GM19452 (cell line): ENCODE measurements around the gene CDK5RAP2.

Experiments
- ATAC-seq: cut with Tn5 transposase; IDR thresholded peaks from one replicate; pipeline ENCODE4 v1.9.1; 2021; ENCODE audit not compliant: unreplicated experiment

Gene CDK5RAP2

GRCh38 chr9:120441426-120442307, 138.3 kb downstream of the CDK5RAP2 start:
- ATAC-seq = no peak

GRCh38 chr9:120440791-120441190, 139.2 kb downstream of the CDK5RAP2 start:
- ATAC-seq = no peak

GRCh38 chr9:120439926-120440325, 140.0 kb downstream of the CDK5RAP2 start:
- no peak for ATAC-seq

- no peak for ATAC-seq
Measured at GRCh38 chr9:120438836-120439546, 141.0 kb downstream of the CDK5RAP2 start.

- ATAC-seq = no peak
Measured at GRCh38 chr9:120438111-120438510, 141.9 kb downstream of the CDK5RAP2 start.

- ATAC-seq = no peak
Measured at GRCh38 chr9:120436983-120437475, 142.9 kb downstream of the CDK5RAP2 start.

- ATAC-seq = no peak
Measured at GRCh38 chr9:120436446-120436845, 143.5 kb downstream of the CDK5RAP2 start.

- no peak for ATAC-seq
Measured at GRCh38 chr9:120435091-120435490, 144.9 kb downstream of the CDK5RAP2 start.

- no peak for ATAC-seq
Measured at GRCh38 chr9:120434532-120434931, 145.4 kb downstream of the CDK5RAP2 start.

GRCh38 chr9:120433701-120434100, 146.3 kb downstream of the CDK5RAP2 start:
- ATAC-seq = no peak

- ATAC-seq = no peak
Measured at GRCh38 chr9:120432600-120432999, 147.4 kb downstream of the CDK5RAP2 start.

GRCh38 chr9:120431268-120431667, 148.7 kb downstream of the CDK5RAP2 start:
- no peak for ATAC-seq

- no peak for ATAC-seq
Measured at GRCh38 chr9:120424248-120424647, 155.7 kb downstream of the CDK5RAP2 start.

- ATAC-seq = no peak
Measured at GRCh38 chr9:120423812-120424211, 156.2 kb downstream of the CDK5RAP2 start.

- no peak for ATAC-seq
Measured at GRCh38 chr9:120421977-120422376, 158.0 kb downstream of the CDK5RAP2 start.

- no peak for ATAC-seq
Measured at GRCh38 chr9:120418315-120418714, 161.7 kb downstream of the CDK5RAP2 start.

GRCh38 chr9:120416781-120417427, 163.1 kb downstream of the CDK5RAP2 start:
- no peak for ATAC-seq

GRCh38 chr9:120413121-120414048, 166.6 kb downstream of the CDK5RAP2 start:
- no peak for ATAC-seq

- no peak for ATAC-seq
Measured at GRCh38 chr9:120412425-120412951, 167.5 kb downstream of the CDK5RAP2 start.

GRCh38 chr9:120411862-120412424, 168.0 kb downstream of the CDK5RAP2 start:
- no peak for ATAC-seq
